ENCODE data around the gene NMNAT2. TPM values are rescaled to one million over a fixed set of nuclear protein-coding genes. Genes with fewer than 3 reads are reported as not detected.
"Not testable (repeated sequence)": the region's sequence is repeated elsewhere in the genome, so short reads cannot be mapped to it uniquely, and the experiment has no call there.

The NMNAT2 gene
- 1.2 TPM for total RNA-seq
- long read RNA-seq: 0 reads

- ATAC-seq: peak; percentile 58
- intact Hi-C loops (cut with micrococcal nuclease): no loop called here
Measured at GRCh38 chr1:183417772-183418491, at the start of gene NMNAT2. TSS of gene NMNAT2 (minus strand) at chr1:183418380. CDS start at chr1:183418267, 113 bp downstream.

GRCh38 chr1:183467687-183468086 is 49.5 kb upstream of the NMNAT2 start:
- intact Hi-C loops (cut with micrococcal nuclease): no loop called here
- no peak for DNase-seq
- ATAC-seq: no peak

More at GRCh38 chr1:183417772-183418491, at the start of gene NMNAT2:
- peak; percentile 35 for DNase-seq

GRCh38 chr1:183466781-183467180 is 48.6 kb upstream of the NMNAT2 start:
- DNase-seq (no peak), ATAC-seq (no peak)
- intact Hi-C loops (cut with micrococcal nuclease): no loop called here

- no peak for ATAC-seq
- intact Hi-C loops (cut with micrococcal nuclease): no loop called here
Measured at GRCh38 chr1:183463566-183463965, 45.4 kb upstream of the NMNAT2 start.

GRCh38 chr1:183461350-183461749 is 43.2 kb upstream of the NMNAT2 start:
- intact Hi-C loops (cut with micrococcal nuclease): no loop called here
- ATAC-seq: peak; percentile 30
- no peak for DNase-seq

More at GRCh38 chr1:183463566-183463965, 45.4 kb upstream of the NMNAT2 start:
- DNase-seq: no peak

GRCh38 chr1:183460596-183460995 is 42.4 kb upstream of the NMNAT2 start:
- ATAC-seq: no peak
- intact Hi-C loops (cut with micrococcal nuclease): no loop called here
- no peak for DNase-seq

- no peak for DNase-seq
- intact Hi-C loops (cut with micrococcal nuclease): no loop called here
- ATAC-seq: no peak
Measured at GRCh38 chr1:183457449-183457848, 39.3 kb upstream of the NMNAT2 start.

GRCh38 chr1:183456826-183457225 is 38.6 kb upstream of the NMNAT2 start:
- intact Hi-C loops (cut with micrococcal nuclease): no loop called here
- DNase-seq (no peak), ATAC-seq (no peak)

- intact Hi-C loops (cut with micrococcal nuclease): no loop called here
- DNase-seq (no peak), ATAC-seq (no peak)
Measured at GRCh38 chr1:183454377-183454776, 36.2 kb upstream of the NMNAT2 start.

- intact Hi-C loops (cut with micrococcal nuclease): no loop called here
- DNase-seq: no peak
Measured at GRCh38 chr1:183450093-183450492, 31.9 kb upstream of the NMNAT2 start.

GRCh38 chr1:183449223-183449770 is 31.1 kb upstream of the NMNAT2 start:
- DNase-seq (no peak), ATAC-seq (no peak)
- intact Hi-C loops (cut with micrococcal nuclease): no loop called here

More at GRCh38 chr1:183450093-183450492, 31.9 kb upstream of the NMNAT2 start:
- no peak for ATAC-seq

GRCh38 chr1:183444243-183444642 is 26.1 kb upstream of the NMNAT2 start:
- ATAC-seq (no peak), DNase-seq (no peak)
- intact Hi-C loops (cut with micrococcal nuclease): no loop called here

- DNase-seq (no peak), ATAC-seq (no peak)
- intact Hi-C loops (cut with micrococcal nuclease): no loop called here
Measured at GRCh38 chr1:183443466-183443865, 25.3 kb upstream of the NMNAT2 start.

GRCh38 chr1:183443011-183443410 is 24.8 kb upstream of the NMNAT2 start:
- ATAC-seq (no peak), DNase-seq (no peak)
- intact Hi-C loops (cut with micrococcal nuclease): no loop called here

GRCh38 chr1:183438060-183438459 is 19.9 kb upstream of the NMNAT2 start:
- DNase-seq: no peak
- no peak for ATAC-seq
- intact Hi-C loops (cut with micrococcal nuclease): no loop called here

- DNase-seq: no peak
- intact Hi-C loops (cut with micrococcal nuclease): no loop called here
- ATAC-seq: no peak
Measured at GRCh38 chr1:183435497-183435896, 17.3 kb upstream of the NMNAT2 start.

- intact Hi-C loops (cut with micrococcal nuclease): no loop called here
- no peak for DNase-seq
- ATAC-seq: peak; percentile 58
Measured at GRCh38 chr1:183433703-183434102, 15.5 kb upstream of the NMNAT2 start.

- DNase-seq (no peak), ATAC-seq (no peak)
- intact Hi-C loops (cut with micrococcal nuclease): no loop called here
Measured at GRCh38 chr1:183432548-183432875, 14.3 kb upstream of the NMNAT2 start.

GRCh38 chr1:183431840-183432547 is 13.8 kb upstream of the NMNAT2 start:
- intact Hi-C loops (cut with micrococcal nuclease): no loop called here
- DNase-seq (no peak), ATAC-seq (no peak)

GRCh38 chr1:183427591-183427990 is 9.4 kb upstream of the NMNAT2 start:
- ATAC-seq; DNase-seq; intact Hi-C loops (cut with micrococcal nuclease): not testable (repeated sequence)

Measured in left ventricle myocardium superior (tissue), 1 donor.